Activated T-helper 2 cell treated with anti-CD3 and anti-CD28 coated beads, Interferon-gamma antibody, Interleukin-2, Interleukin-4, amounts not matched to agents 10 μg/mL and 5 μg/mL and 100 μg/mL, durations not matched to agents 14 hours and 24 hours and 36 hours (primary cell): Measurements from ENCODE around the gene CCNY. TPM values are rescaled to one million over a fixed set of nuclear protein-coding genes. Genes with fewer than 3 reads are reported as not detected.

Experiments
- DNase-seq: peaks from one replicate; pipeline ENCODE4 v3.0.0; 2021; ENCODE audit warnings: low spot score
- H3K27ac Mint-ChIP-seq: one replicate; pipeline ENCODE4 v1.8.0; 2021; ENCODE audit warnings: mixed read lengths
- H3K27me3 Mint-ChIP-seq: one replicate; pipeline ENCODE4 v1.8.0; 2021; ENCODE audit warnings: low read depth, mixed read lengths
- H3K36me3 Mint-ChIP-seq: one replicate; pipeline ENCODE4 v1.8.0; 2021; ENCODE audit warnings: low read depth, mixed read lengths
- H3K4me1 Mint-ChIP-seq: one replicate; pipeline ENCODE4 v1.8.0; 2021; ENCODE audit warnings: low read depth, mixed read lengths
- H3K4me3 Mint-ChIP-seq: one replicate; pipeline ENCODE4 v1.8.0; 2021; ENCODE audit warnings: low read depth, mild to moderate bottlenecking, moderate library complexity, mixed read lengths
- H3K9me3 Mint-ChIP-seq: one replicate; pipeline ENCODE4 v1.8.0; 2021; ENCODE audit warnings: mixed read lengths
- intact Hi-C: fragments of 100-400 bp; cut with micrococcal nuclease; formaldehyde crosslinking; loops from one replicate; pipeline ENCODE4 v1.15.1; 2023
- total RNA-seq: library from RNA; stranded (reverse); gene quantifications from 2 replicates; pipeline ENCODE4 v1.2.3, GENCODE V29; 2022

The CCNY gene
- total RNA-seq, 1 donor from 2014 or later: 60.4 TPM

DNA sequence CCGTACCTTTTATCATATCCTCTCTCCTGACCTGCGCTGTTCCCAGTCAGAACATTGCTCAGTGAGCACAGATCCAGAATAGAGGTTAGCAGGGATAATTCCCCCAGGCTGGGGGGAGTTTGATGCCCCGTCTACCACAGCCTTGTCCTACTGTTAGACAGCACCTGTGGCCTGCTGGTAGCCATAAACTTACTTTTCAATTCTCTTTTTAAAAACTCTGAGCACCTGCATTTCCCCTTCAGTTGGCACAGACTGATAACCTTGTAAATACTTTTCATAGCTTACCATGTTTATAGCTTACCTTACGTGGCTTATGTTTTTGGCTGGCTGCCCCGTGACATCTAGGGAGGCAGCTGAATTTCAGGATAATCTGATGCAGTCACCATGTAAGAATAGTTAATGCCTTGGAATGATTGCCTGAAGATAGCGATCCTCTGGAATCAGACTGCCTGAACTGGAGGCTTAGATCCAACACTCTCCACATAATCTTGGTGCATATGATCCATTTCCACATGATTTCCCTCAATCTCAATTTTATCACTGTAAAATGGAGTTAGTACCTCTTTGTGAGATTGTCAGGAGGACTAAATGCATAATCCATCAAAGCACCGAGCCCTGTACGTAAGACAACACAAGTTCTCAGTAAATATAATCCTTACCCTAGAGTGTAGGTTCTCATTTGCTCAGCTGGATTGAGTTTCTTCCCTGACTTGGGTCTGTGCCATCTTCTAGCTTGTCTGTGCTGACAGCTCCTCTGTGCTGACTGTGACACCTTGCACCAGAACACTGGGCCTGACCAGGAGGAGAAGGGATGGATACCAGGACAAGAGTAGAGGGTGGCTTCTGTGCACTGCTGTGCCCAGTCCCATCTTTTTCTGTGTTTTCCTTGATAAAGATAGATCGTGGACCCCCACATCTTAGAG lies 157.1 kb downstream of the CCNY start:
- no peak overlapping the region for H3K4me3 Mint-ChIP-seq
- H3K4me1 Mint-ChIP-seq: peaks cover 14% of the 10 kb centered on the region
- H3K27ac Mint-ChIP-seq: no peak overlapping the region

GRCh38 chr10:35495521-35496119 lies 159.3 kb downstream of the CCNY start:
- intact Hi-C loops: no loop called here
- no peak overlapping the region for H3K27ac Mint-ChIP-seq
- no peaks in the 10 kb centered on the region for H3K36me3 Mint-ChIP-seq
- H3K4me3 Mint-ChIP-seq: no peak overlapping the region
- no peak for DNase-seq
- H3K9me3 Mint-ChIP-seq: no peaks in the 10 kb centered on the region
- H3K4me1 Mint-ChIP-seq: peaks cover 21% of the 10 kb centered on the region
- no peaks in the 10 kb centered on the region for H3K27me3 Mint-ChIP-seq

More for the DNA sequence above, 157.1 kb downstream of the CCNY start:
- Mint-ChIP-seq H3K9me3 (no peaks in the 10 kb centered on the region), H3K36me3 (no peaks in the 10 kb centered on the region), H3K27me3 (no peaks in the 10 kb centered on the region)
- DNase-seq: no peak
- intact Hi-C loops: no loop called here

- H3K36me3 Mint-ChIP-seq: no peaks in the 10 kb centered on the region
- H3K9me3 Mint-ChIP-seq: no peaks in the 10 kb centered on the region
- peaks cover 21% of the 10 kb centered on the region for H3K4me1 Mint-ChIP-seq
- no peak overlapping the region for H3K27ac Mint-ChIP-seq
- intact Hi-C loops: no loop called here
- no peak overlapping the region for H3K4me3 Mint-ChIP-seq
- DNase-seq: no peak
- no peaks in the 10 kb centered on the region for H3K27me3 Mint-ChIP-seq
Measured at GRCh38 chr10:35497909-35498308, 161.6 kb downstream of the CCNY start.

GRCh38 chr10:35498693-35499092 lies 162.4 kb downstream of the CCNY start:
- no peaks in the 10 kb centered on the region for H3K9me3 Mint-ChIP-seq
- peaks cover 21% of the 10 kb centered on the region for H3K4me1 Mint-ChIP-seq
- no peak overlapping the region for H3K4me3 Mint-ChIP-seq
- H3K27ac Mint-ChIP-seq: no peak overlapping the region
- H3K27me3 Mint-ChIP-seq: no peaks in the 10 kb centered on the region
- no peaks in the 10 kb centered on the region for H3K36me3 Mint-ChIP-seq
- DNase-seq: no peak
- intact Hi-C loops: no loop called here

DNA sequence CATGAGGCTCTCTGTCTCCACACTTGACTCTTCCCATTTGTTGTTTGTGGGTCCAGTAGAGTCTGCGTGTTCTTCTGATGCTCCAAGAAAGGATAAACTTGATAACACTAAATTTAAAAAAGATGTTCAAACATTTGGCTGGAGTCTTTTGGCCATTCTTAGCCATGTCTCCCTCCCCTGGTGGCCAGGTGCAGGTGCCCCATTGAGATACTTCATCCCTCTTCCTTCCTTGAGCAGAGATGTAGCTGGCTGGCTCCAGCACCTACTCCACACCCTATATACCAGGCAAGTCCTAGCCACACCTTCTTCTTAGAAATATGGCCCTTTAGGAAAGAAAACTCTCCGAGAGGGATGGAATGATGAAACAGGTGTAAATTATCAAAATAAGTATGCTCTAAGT lies 165.6 kb downstream of the CCNY start:
- DNase-seq: no peak
- H3K4me1 Mint-ChIP-seq: peaks cover 8% of the 10 kb centered on the region
- H3K36me3 Mint-ChIP-seq: no peaks in the 10 kb centered on the region
- H3K27ac Mint-ChIP-seq: no peak overlapping the region
- intact Hi-C loops: no loop called here
- no peak overlapping the region for H3K4me3 Mint-ChIP-seq
- no peaks in the 10 kb centered on the region for H3K27me3 Mint-ChIP-seq
- H3K9me3 Mint-ChIP-seq: no peaks in the 10 kb centered on the region

- Mint-ChIP-seq H3K9me3 (no peaks in the 10 kb centered on the region), H3K4me3 (no peak overlapping the region), H3K36me3 (no peaks in the 10 kb centered on the region), H3K27ac (no peak overlapping the region), H3K4me1 (peaks cover 8% of the 10 kb centered on the region), H3K27me3 (no peaks in the 10 kb centered on the region)
- intact Hi-C loops: no loop called here
- no peak for DNase-seq
Measured at GRCh38 chr10:35502692-35503091, 166.4 kb downstream of the CCNY start.

- no peak overlapping the region for H3K4me3 Mint-ChIP-seq
- no peak overlapping the region for H3K27ac Mint-ChIP-seq
- H3K36me3 Mint-ChIP-seq: no peaks in the 10 kb centered on the region
- DNase-seq: no peak
- no peaks in the 10 kb centered on the region for H3K27me3 Mint-ChIP-seq
- intact Hi-C loops: no loop called here
- peaks cover 10% of the 10 kb centered on the region for H3K4me1 Mint-ChIP-seq
- H3K9me3 Mint-ChIP-seq: no peaks in the 10 kb centered on the region
Measured at GRCh38 chr10:35503578-35503977, 167.3 kb downstream of the CCNY start.

DNA sequence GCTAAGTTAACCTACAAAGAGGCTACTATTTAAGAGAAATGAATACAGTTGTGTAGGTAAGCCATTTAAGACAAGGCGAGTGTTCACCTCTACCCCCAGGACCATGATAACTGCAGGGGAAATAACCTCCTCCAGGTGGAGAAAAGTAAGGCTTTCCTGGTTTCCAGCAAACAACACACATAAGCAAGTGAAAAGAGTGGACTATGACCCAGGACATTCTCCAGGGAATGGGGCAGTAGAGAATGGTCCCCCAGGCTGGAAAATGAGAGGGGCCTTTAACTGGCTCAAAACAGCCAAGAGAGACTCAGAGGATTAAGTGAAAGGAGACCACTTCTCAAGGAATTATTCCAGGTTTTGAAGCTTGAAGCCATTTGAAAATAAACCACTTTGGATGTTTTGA lies 167.8 kb downstream of the CCNY start:
- no peak for DNase-seq
- intact Hi-C loops: no loop called here
- no peak overlapping the region for H3K4me3 Mint-ChIP-seq

DNA sequence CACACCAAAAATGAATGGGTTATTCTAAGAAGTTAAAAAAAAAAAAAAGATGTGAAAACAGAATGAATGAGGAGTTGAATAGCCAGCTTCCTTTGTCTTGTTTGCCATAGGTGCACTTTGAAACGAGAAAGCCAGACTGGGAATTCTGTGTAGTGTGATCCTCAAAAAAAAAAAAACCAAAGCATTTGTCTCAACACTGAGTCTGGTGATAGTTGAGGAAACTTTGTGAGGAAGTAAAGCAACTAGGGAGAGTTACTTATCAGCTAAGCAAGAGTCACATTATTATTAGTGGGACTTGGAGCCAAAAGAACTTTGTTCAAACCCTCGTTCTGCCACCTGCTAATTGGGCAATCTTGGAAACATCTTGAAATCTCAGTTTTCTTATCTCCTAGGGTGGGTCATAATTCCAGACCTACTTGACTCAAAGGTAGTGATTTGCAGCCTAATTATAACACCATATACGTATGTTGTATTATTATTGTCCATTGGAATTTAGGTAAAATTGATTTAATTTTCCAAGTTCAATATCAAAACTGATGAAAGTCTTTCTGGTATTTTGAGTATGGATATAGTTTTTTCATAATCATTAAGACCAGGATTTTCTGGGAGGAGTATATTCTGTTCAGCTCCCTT lies 169.0 kb downstream of the CCNY start:
- H3K36me3 Mint-ChIP-seq: no peaks in the 10 kb centered on the region
- H3K27ac Mint-ChIP-seq: no peak overlapping the region
- peaks cover 4% of the 10 kb centered on the region for H3K4me1 Mint-ChIP-seq
- H3K9me3 Mint-ChIP-seq: no peaks in the 10 kb centered on the region
- no peaks in the 10 kb centered on the region for H3K27me3 Mint-ChIP-seq
- intact Hi-C loops: no loop called here
- no peak overlapping the region for H3K4me3 Mint-ChIP-seq
- DNase-seq: no peak

More for the DNA sequence above, 167.8 kb downstream of the CCNY start:
- Mint-ChIP-seq H3K36me3 (no peaks in the 10 kb centered on the region), H3K27ac (no peak overlapping the region), H3K27me3 (no peaks in the 10 kb centered on the region), H3K4me1 (peaks cover 4% of the 10 kb centered on the region), H3K9me3 (no peaks in the 10 kb centered on the region)

- no peaks in the 10 kb centered on the region for H3K27me3 Mint-ChIP-seq
- H3K4me1 Mint-ChIP-seq: peaks cover 4% of the 10 kb centered on the region
- peaks cover 3% of the 10 kb centered on the region for H3K36me3 Mint-ChIP-seq
- H3K27ac Mint-ChIP-seq: no peak overlapping the region
- intact Hi-C loops: no loop called here
- no peak for DNase-seq
- H3K4me3 Mint-ChIP-seq: no peak overlapping the region
- no peaks in the 10 kb centered on the region for H3K9me3 Mint-ChIP-seq
Measured at GRCh38 chr10:35506741-35507140, 170.4 kb downstream of the CCNY start.

DNA sequence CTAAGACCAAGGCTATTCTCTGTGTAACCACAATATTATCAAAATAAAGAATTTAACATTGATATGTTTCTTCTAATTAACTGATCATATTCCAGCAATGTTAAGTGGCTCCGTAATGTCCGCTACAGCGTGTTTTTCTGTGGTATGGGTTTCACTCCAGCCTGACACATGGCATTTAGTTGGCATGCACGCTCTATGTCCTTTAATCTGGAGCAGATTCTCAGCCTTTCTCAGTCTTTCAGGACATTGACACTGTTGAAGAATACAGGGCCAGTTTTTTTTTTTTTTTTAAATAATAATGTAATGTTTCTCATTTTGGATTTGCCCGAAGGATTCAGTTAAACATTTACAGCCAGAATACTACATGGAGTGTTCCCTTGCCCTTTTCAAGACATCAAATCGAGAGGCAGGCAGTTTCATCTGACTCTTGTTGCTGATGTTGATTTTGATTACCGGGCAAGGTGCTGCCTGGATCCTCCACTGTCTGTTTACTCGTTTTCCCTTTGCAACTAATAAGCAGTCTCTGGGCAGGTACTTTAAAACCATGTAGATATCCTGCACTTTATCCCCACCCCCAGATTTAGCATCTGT lies 171.3 kb downstream of the CCNY start:
- Mint-ChIP-seq H3K36me3 (peaks cover 3% of the 10 kb centered on the region), H3K9me3 (no peaks in the 10 kb centered on the region), H3K27me3 (no peaks in the 10 kb centered on the region), H3K27ac (no peak overlapping the region), H3K4me1 (peaks cover 4% of the 10 kb centered on the region), H3K4me3 (no peak overlapping the region)
- intact Hi-C loops: no loop called here
- DNase-seq: no peak

DNA sequence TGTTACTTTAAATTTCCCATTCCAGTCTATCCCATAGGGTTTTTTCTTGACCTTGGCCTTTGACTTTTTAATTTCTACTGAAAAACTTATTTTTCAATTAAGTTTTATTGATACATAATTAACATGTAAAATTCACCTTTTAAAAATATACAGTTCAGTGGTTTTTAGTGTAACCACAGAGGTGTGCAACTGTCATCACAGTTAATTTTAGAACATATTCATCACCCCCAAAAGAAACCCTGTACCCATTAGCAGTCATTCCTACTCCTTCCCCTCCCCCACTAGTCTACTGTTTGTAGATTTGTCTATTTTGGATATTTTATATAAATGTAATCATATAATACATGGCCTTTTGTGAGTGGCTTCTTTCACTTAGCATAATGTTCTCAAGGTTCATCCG lies 172.3 kb downstream of the CCNY start:
- no peak overlapping the region for H3K27ac Mint-ChIP-seq
- H3K4me3 Mint-ChIP-seq: no peak overlapping the region
- no peaks in the 10 kb centered on the region for H3K9me3 Mint-ChIP-seq
- DNase-seq: no peak
- H3K4me1 Mint-ChIP-seq: peaks cover 4% of the 10 kb centered on the region
- H3K27me3 Mint-ChIP-seq: no peaks in the 10 kb centered on the region
- intact Hi-C loops: no loop called here
- H3K36me3 Mint-ChIP-seq: peaks cover 3% of the 10 kb centered on the region

DNA sequence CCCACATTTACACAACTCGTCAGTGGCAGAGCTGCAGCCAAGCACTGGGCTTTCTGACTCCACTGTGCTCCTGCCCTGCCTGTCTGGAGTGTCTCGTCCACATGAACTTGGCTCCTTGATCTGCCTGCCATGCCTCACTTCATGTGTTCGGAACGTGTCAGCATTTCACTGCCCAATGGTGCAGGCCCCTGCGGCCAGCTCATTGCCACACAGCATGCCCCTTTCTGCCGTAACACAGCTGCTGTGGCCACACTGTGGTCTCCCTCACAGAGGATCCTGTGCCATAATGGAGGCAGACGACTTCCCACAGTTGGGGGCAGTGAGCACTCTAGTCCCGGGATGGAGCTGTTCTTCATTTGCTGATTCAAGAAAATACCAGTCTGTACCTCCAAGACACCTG lies 174.6 kb downstream of the CCNY start:
- Mint-ChIP-seq H3K9me3 (no peaks in the 10 kb centered on the region), H3K27me3 (no peaks in the 10 kb centered on the region), H3K4me1 (peaks cover 7% of the 10 kb centered on the region), H3K4me3 (no peak overlapping the region), H3K36me3 (peaks cover 3% of the 10 kb centered on the region), H3K27ac (no peak overlapping the region)
- intact Hi-C loops: no loop called here
- no peak for DNase-seq
